GM06990 (cell line): ENCODE results near the gene CCDC198.

Experiments used
- DNase-seq: peaks from one replicate; pipeline ENCODE4 v3.0.0-alpha.2; 2011; ENCODE audit not compliant: insufficient read length; ENCODE audit errors: extremely low read depth
- H3K27me3 ChIP-seq: replicated peaks from 2 replicates; pipeline ENCODE4 v1.6.0; 2011; ENCODE audit warnings: low read length; ENCODE audit not compliant: control insufficient read depth, insufficient read depth
- H3K36me3 ChIP-seq: 2 replicates; pipeline ENCODE4 v1.5.1; 2011; ENCODE audit warnings: low read length; ENCODE audit not compliant: control insufficient read depth, insufficient read depth
- H3K4me3 ChIP-seq: replicated peaks from 2 replicates; pipeline ENCODE4 v1.5.1; 2011; ENCODE audit warnings: low read depth, mild to moderate bottlenecking, control low read depth, low read length
- TF ChIP-seq, protein P1 (sequence below): IDR thresholded peaks from 2 replicates; pipeline ENCODE4 v1.5.1; 2011; ENCODE audit warnings: low read length, control low read depth, mild to moderate bottlenecking, inconsistent platforms; ENCODE audit not compliant: insufficient read depth, poor library complexity, severe bottlenecking

Gene CCDC198

DNA sequence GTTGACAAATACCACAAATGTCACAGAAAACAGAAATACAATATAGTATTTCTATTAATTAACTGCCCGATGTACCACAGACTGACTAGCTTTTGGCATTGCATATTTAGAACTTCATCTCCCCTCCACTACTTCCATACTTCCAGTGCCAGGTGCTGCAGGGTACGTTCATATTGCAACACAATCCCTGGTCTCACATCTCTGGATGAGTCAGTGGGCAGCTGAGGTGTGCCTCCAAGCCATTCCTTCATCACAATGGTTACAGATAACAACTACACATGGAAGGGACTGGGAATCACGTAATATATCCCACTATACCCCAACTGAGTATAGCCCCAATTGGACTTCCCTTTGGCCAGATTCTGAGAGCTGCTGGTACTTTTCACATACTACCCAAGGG, 31.1 kb downstream of the CCDC198 start:
- no peak for DNase-seq
- Histone ChIP-seq H3K4me3 (no peak overlapping the region), H3K36me3 (no peaks in the 10 kb centered on the region), H3K27me3 (no peaks in the 10 kb centered on the region)
- TF ChIP-seq, protein P1, sequence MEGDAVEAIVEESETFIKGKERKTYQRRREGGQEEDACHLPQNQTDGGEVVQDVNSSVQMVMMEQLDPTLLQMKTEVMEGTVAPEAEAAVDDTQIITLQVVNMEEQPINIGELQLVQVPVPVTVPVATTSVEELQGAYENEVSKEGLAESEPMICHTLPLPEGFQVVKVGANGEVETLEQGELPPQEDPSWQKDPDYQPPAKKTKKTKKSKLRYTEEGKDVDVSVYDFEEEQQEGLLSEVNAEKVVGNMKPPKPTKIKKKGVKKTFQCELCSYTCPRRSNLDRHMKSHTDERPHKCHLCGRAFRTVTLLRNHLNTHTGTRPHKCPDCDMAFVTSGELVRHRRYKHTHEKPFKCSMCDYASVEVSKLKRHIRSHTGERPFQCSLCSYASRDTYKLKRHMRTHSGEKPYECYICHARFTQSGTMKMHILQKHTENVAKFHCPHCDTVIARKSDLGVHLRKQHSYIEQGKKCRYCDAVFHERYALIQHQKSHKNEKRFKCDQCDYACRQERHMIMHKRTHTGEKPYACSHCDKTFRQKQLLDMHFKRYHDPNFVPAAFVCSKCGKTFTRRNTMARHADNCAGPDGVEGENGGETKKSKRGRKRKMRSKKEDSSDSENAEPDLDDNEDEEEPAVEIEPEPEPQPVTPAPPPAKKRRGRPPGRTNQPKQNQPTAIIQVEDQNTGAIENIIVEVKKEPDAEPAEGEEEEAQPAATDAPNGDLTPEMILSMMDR: no peak

DNA sequence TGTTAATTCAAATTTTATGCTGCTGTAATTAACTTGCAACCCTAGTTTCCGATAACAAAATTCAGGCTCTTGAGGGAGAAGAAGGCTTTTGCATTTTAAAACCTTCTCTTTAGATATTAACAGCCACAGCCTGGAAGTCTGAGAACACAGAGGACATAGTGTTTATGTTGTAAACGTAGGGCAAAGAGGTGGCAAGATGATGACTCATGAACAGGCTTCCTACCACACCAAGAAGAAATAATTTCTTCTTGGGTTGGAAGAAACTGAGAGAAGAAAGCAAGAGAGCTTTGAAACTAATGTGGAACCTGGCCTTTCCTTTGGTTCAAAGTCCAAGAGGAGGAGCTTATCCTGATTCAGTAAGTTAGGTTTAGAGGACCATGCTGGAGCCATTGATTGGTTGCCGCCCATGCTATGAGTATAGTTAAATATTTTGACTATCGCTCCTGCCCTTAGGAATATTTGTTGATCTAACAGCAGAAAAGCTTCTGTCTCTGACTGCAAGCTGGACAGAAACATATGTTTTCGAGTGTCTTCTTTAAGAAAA, 31.8 kb downstream of the CCDC198 start:
- H3K36me3 ChIP-seq: no peaks in the 10 kb centered on the region
- H3K27me3 ChIP-seq: no peaks in the 10 kb centered on the region
- no peak overlapping the region for H3K4me3 ChIP-seq
- TF ChIP-seq, protein P1: no peak
- DNase-seq: no peak

DNA sequence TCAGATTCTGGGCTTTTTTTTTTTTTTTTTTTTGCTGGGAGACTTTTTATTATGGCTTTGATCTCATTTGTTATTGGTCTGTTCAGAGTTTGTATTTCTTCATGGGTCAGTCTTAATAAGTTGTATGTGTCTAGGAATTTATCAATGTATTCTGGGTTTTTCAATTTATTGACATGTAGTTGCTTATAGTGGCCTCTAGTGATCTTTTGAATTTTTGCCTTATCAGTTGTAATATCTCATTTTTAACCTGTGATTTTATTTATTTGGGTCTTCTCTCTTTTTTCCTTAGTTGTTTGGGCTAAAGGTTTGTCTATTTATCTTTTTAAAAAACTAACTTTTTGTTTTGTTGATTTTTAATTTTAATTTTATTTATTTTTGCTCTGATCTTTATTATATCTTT, 57.7 kb downstream of the CCDC198 start:
- TF ChIP-seq, protein P1: no peak
- H3K36me3 ChIP-seq: no peaks in the 10 kb centered on the region
- H3K27me3 ChIP-seq: no peaks in the 10 kb centered on the region
- no peak for DNase-seq
- no peak overlapping the region for H3K4me3 ChIP-seq

DNA sequence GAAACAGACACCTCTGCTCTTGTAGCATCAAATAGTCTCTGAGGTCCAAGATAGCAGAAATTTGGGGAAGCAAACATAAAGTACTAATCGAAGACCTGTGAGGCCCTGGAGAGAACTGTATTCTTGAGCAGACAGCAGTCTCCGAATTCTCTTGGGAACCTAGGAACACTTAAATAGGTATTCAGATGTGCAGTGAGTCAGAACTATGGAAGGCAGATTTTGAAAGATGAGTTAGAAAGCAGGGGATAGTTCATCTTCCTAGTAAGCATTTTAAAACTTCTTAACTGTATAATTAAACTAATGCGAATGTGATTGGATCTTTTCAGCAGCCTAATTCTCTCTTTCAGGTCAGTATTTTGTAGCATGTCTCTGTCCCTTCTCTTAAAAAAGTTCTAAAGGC, 72.7 kb downstream of the CCDC198 start:
- H3K4me3 ChIP-seq: no peak overlapping the region
- no peaks in the 10 kb centered on the region for H3K27me3 ChIP-seq
- TF ChIP-seq, protein P1: no peak
- no peaks in the 10 kb centered on the region for H3K36me3 ChIP-seq
- DNase-seq: no peak

DNA sequence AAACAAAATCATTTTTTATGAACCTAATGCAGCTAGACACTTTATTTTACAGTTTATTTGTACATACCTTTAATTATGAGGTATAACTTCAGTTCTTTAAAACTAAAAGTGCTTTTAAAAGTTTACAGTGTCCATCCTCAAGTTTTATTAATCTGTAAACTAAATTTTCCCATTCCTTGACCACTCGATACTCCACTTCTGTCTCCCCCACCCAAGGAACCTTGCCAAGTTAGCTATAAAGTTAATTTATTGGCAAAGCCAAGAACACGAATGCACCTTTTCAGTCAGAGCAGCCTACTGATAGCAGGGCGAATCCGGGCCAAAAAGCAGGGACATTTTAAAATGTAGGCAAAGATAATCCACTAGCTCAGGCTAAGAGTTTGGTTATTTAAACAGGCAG, 73.6 kb downstream of the CCDC198 start:
- DNase-seq: no peak
- Histone ChIP-seq H3K36me3 (no peaks in the 10 kb centered on the region), H3K4me3 (no peak overlapping the region), H3K27me3 (no peaks in the 10 kb centered on the region)
- TF ChIP-seq, protein P1: no peak
